Keratinocyte (primary cell): ENCODE results near the gene ACTN3.

Experiments used
- EZH2 ChIP-seq: IDR thresholded peaks from one replicate; pipeline ENCODE4 v1.6.1; 2012; ENCODE audit warnings: inconsistent platforms, mild to moderate bottlenecking, low read length, moderate library complexity
- TF ChIP-seq, protein P1 (sequence below), 3 experiments: IDR thresholded peaks in 1 of 3; conservative IDR thresholded peaks in 1 of 3; optimal IDR thresholded peaks in 1 of 3; 2 replicates in 2 of 3; 3 replicates in 1 of 3; pipeline versions ENCODE3 to v1.5.1; 2011; ENCODE audit warnings: low read length in 3 of 3, mild to moderate bottlenecking in 3 of 3, moderate library complexity in 2 of 3, control low read depth in 1 of 3, inconsistent platforms in 1 of 3; ENCODE audit not compliant: insufficient read depth in 2 of 3; ENCODE audit errors: extremely low read depth in 1 of 3

DNA sequence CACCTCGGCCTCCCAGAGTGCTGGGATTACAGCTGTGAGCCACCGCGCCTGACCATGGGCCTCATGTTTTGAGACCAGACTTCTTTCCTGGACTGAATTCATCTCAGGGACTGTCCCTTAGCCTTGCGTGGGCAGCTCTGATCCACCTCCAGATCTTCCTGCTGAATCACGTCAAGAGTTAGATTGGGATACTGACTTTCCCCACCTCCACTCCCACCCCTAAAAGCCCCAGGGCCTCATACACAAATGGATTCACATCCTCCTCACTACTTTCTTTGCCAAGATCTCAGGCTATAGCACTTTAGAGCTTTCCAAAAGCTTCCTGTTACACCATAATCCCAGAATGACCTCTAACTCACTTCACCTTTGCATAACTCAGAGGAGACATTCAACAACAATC, 34.1 kb downstream of the ACTN3 start:
- TF ChIP-seq, protein P1, sequence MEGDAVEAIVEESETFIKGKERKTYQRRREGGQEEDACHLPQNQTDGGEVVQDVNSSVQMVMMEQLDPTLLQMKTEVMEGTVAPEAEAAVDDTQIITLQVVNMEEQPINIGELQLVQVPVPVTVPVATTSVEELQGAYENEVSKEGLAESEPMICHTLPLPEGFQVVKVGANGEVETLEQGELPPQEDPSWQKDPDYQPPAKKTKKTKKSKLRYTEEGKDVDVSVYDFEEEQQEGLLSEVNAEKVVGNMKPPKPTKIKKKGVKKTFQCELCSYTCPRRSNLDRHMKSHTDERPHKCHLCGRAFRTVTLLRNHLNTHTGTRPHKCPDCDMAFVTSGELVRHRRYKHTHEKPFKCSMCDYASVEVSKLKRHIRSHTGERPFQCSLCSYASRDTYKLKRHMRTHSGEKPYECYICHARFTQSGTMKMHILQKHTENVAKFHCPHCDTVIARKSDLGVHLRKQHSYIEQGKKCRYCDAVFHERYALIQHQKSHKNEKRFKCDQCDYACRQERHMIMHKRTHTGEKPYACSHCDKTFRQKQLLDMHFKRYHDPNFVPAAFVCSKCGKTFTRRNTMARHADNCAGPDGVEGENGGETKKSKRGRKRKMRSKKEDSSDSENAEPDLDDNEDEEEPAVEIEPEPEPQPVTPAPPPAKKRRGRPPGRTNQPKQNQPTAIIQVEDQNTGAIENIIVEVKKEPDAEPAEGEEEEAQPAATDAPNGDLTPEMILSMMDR (optimal IDR thresholded peaks at IDR 0.05 in 1 of 3, IDR thresholded peaks at IDR 0.05 in 1 of 3, conservative IDR thresholded peaks at IDR 0.05 in 1 of 3; ENCODE audit: extremely low read depth in 1 of 3, insufficient read depth in 2 of 3, low read length in 3 of 3) = no peak
- TF ChIP-seq EZH2 = no peak
